Measurements from ENCODE around the gene RMND5B. TPM values are rescaled to one million over a fixed set of nuclear protein-coding genes. Genes with fewer than 3 reads are reported as not detected.

The RMND5B gene
- total and polyA plus RNA-seq, 3 donors from 2014 or later, result 73.0 to 181 (median 102) TPM

GRCh38 chr5:178098685-178099084, 32.1 kb upstream of the RMND5B start:
- 94% methylated on average over 7 of the region's 7 CpGs for WGBS, 2 donors
- TF ChIP-seq, protein P1, sequence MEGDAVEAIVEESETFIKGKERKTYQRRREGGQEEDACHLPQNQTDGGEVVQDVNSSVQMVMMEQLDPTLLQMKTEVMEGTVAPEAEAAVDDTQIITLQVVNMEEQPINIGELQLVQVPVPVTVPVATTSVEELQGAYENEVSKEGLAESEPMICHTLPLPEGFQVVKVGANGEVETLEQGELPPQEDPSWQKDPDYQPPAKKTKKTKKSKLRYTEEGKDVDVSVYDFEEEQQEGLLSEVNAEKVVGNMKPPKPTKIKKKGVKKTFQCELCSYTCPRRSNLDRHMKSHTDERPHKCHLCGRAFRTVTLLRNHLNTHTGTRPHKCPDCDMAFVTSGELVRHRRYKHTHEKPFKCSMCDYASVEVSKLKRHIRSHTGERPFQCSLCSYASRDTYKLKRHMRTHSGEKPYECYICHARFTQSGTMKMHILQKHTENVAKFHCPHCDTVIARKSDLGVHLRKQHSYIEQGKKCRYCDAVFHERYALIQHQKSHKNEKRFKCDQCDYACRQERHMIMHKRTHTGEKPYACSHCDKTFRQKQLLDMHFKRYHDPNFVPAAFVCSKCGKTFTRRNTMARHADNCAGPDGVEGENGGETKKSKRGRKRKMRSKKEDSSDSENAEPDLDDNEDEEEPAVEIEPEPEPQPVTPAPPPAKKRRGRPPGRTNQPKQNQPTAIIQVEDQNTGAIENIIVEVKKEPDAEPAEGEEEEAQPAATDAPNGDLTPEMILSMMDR (IDR thresholded peaks at IDR 0.05), result no peak
- no peak for TF ChIP-seq POLR2A (IDR thresholded peaks at IDR 0.05)
- Histone ChIP-seq H3K9me3 (no peaks in the 10 kb centered on the region), H3K4me1 (no peaks in the 10 kb centered on the region), H3K36me3 (ENCODE audit: low read depth, missing control alignments) (no peaks in the 10 kb centered on the region), H3K4me3 (no peak overlapping the region), H3K27me3 (no peaks in the 10 kb centered on the region), H3K27ac (no peak overlapping the region)
- intact Hi-C loops (cut with DNase I; ENCODE audit: low total_unique reads), result no loop called here
- DNase-seq, result no peak

DNA sequence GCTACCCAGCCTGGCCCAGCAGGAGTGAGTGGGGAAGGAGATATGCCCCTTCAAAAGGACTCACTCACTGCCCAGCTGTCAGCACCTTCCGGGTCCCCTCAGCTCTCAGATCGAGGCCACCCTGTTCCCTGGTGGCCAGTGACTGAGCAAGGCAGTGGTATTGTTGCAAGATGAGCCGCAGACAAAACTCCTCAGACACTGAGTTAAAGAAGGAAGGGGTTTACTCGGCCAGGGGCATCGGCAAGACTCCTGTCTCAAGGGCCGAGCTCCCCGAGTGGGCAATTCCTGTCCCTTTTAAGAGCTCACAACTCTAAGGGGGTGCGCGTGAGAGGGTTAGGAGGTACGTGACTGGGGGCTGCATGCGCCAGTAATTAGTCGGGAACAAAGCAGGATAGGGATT, 27.2 kb upstream of the RMND5B start:
- H3K9me3 ChIP-seq, result no peaks in the 10 kb centered on the region
- WGBS, 2 donors, result 84 to 89% methylated on average over 10 to 12 of the region's 12 CpGs
- intact Hi-C loops (cut with DNase I; ENCODE audit: low total_unique reads), result no loop called here

GRCh38 chr5:178104492-178104891, 26.3 kb upstream of the RMND5B start:
- intact Hi-C loops (cut with DNase I; ENCODE audit: low total_unique reads), result no loop called here
- H3K4me3 ChIP-seq, result no peak overlapping the region
- H3K36me3 ChIP-seq (ENCODE audit: low read depth, missing control alignments), result no peaks in the 10 kb centered on the region
- 63 to 70% methylated on average over 4 to 5 of the region's 5 CpGs for WGBS, 2 donors
- TF ChIP-seq, protein P1 (IDR thresholded peaks at IDR 0.05), result no peak
- TF ChIP-seq POLR2A (IDR thresholded peaks at IDR 0.05), result no peak
- H3K4me1 ChIP-seq, result no peaks in the 10 kb centered on the region
- H3K27ac ChIP-seq, result no peak overlapping the region
- H3K9me3 ChIP-seq, result no peaks in the 10 kb centered on the region
- H3K27me3 ChIP-seq, result no peaks in the 10 kb centered on the region
- DNase-seq, result no peak

More for the DNA sequence above, 27.2 kb upstream of the RMND5B start:
- no peak for DNase-seq
- H3K27me3 ChIP-seq, result no peaks in the 10 kb centered on the region
- H3K4me1 ChIP-seq, result no peaks in the 10 kb centered on the region
- no peaks in the 10 kb centered on the region for H3K36me3 ChIP-seq (ENCODE audit: low read depth, missing control alignments)
- no peak overlapping the region for H3K27ac ChIP-seq
- no peak overlapping the region for H3K4me3 ChIP-seq
- TF ChIP-seq, protein P1 (IDR thresholded peaks at IDR 0.05), result no peak

- no peak overlapping the region for H3K27ac ChIP-seq
- TF ChIP-seq, protein P1 (IDR thresholded peaks at IDR 0.05), result no peak
- no peak for TF ChIP-seq POLR2A (IDR thresholded peaks at IDR 0.05)
- H3K27me3 ChIP-seq, result no peaks in the 10 kb centered on the region
- intact Hi-C loops (cut with DNase I; ENCODE audit: low total_unique reads), result no loop called here
- WGBS, 2 donors, result 54 to 70% methylated on average over 3 to 4 of the region's 4 CpGs
- no peak for DNase-seq
- H3K4me3 ChIP-seq, result no peak overlapping the region
- H3K4me1 ChIP-seq, result no peaks in the 10 kb centered on the region
- H3K36me3 ChIP-seq (ENCODE audit: low read depth, missing control alignments), result no peaks in the 10 kb centered on the region
- H3K9me3 ChIP-seq, result no peaks in the 10 kb centered on the region
Measured at GRCh38 chr5:178106086-178106485, 24.7 kb upstream of the RMND5B start.

- Histone ChIP-seq H3K27me3 (no peaks in the 10 kb centered on the region), H3K4me1 (no peaks in the 10 kb centered on the region), H3K4me3 (no peak overlapping the region), H3K9me3 (no peaks in the 10 kb centered on the region), H3K36me3 (ENCODE audit: low read depth, missing control alignments) (no peaks in the 10 kb centered on the region), H3K27ac (no peak overlapping the region)
- no peak for DNase-seq
- TF ChIP-seq, protein P1 (IDR thresholded peaks at IDR 0.05), result no peak
- TF ChIP-seq POLR2A (IDR thresholded peaks at IDR 0.05), result no peak
- WGBS, 2 donors, result 84 to 86% methylated on average over 5 to 13 of the region's 13 CpGs
- intact Hi-C loops (cut with DNase I; ENCODE audit: low total_unique reads), result no loop called here
Measured at GRCh38 chr5:178106556-178107239, 24.1 kb upstream of the RMND5B start.
